Smooth muscle cell (in vitro differentiated cells): ENCODE measurements around the gene OBSCN. TPM values are rescaled to one million over a fixed set of nuclear protein-coding genes. Genes with fewer than 3 reads are reported as not detected.

ENCODE experiments used
- DNase-seq: peaks from one replicate; lab custom pipeline; 2025; ENCODE audit not compliant: unreplicated experiment; lab: John Stamatoyannopoulos, UW
- H2AFZ ChIP-seq: fragments of 200-600 bp; sonication (generic); 2 replicates; pipeline ENCODE4 v1.6.0; 2016; ENCODE audit warnings: antibody characterized with exemption, low read depth, mild to moderate bottlenecking
- H3F3A ChIP-seq: fragments of 200-600 bp; sonication (generic); 2 replicates; pipeline ENCODE4 v1.6.0; 2017; ENCODE audit warnings: antibody characterized with exemption, low read depth
- H3K27ac ChIP-seq: fragments of 200-600 bp; sonication (generic); 2 replicates; pipeline ENCODE4 v1.5.1; 2016; ENCODE audit warnings: low read depth, mild to moderate bottlenecking
- H3K27me3 ChIP-seq: fragments of 200-600 bp; sonication (generic); 2 replicates; pipeline ENCODE4 v1.6.1; 2016; ENCODE audit warnings: low read depth, mild to moderate bottlenecking
- H3K36me3 ChIP-seq: fragments of 200-600 bp; sonication (generic); 2 replicates; pipeline ENCODE4 v1.5.1; 2016; ENCODE audit warnings: low read depth
- H3K4me1 ChIP-seq: fragments of 200-600 bp; sonication (generic); 2 replicates; pipeline ENCODE4 v1.5.1; 2016; ENCODE audit warnings: low read depth
- H3K4me2 ChIP-seq: fragments of 200-600 bp; sonication (generic); 2 replicates; pipeline ENCODE4 v1.6.0; 2016; ENCODE audit warnings: mild to moderate bottlenecking
- H3K4me3 ChIP-seq: fragments of 200-600 bp; sonication (generic); 2 replicates; pipeline ENCODE4 v1.5.1; 2016; ENCODE audit warnings: mild to moderate bottlenecking
- H3K79me2 ChIP-seq: fragments of 200-600 bp; sonication (generic); 2 replicates; pipeline ENCODE4 v1.6.0; 2016; ENCODE audit warnings: low read depth, mild to moderate bottlenecking
- H3K9ac ChIP-seq: fragments of 200-600 bp; sonication (generic); 2 replicates; pipeline ENCODE4 v1.6.0; 2016; ENCODE audit warnings: low read depth
- H3K9me3 ChIP-seq: fragments of 200-600 bp; sonication (generic); replicated peaks from 2 replicates; pipeline ENCODE4 v1.5.1; 2016; ENCODE audit warnings: low read depth
- H4K20me1 ChIP-seq: fragments of 200-600 bp; sonication (generic); 2 replicates; pipeline ENCODE4 v1.6.0; 2016; ENCODE audit warnings: low read depth
- CTCF ChIP-seq: fragments of 200-600 bp; sonication (generic); IDR thresholded peaks from 2 replicates; pipeline ENCODE4 v1.5.1; 2017; ENCODE audit warnings: borderline replicate concordance, mild to moderate bottlenecking, antibody characterized with exemption; ENCODE audit not compliant: insufficient read depth, poor library complexity, severe bottlenecking
- WGBS: methylation state at CpG from one replicate; pipeline ENCODE4 v1.1.7; 2016; ENCODE audit warnings: low lambda C conversion rate; 5-methylcytosine and 5-hydroxymethylcytosine counted together
- polyA plus RNA-seq: library from polyadenylated mRNA; unstranded; fragments of >200 nt; fragmentation: Nextera tagmentation; extraction: Ambion mirVana; gene quantifications from 2 replicates; pipeline ENCODE4 v1.2.1, GENCODE V29; 2016
- total RNA-seq: library from RNA; depleted of rRNA; stranded (reverse); fragments of >200 nt; gene quantifications from 2 replicates; pipeline ENCODE4 v1.2.3, GENCODE V29; 2014

Gene OBSCN
- total and polyA plus RNA-seq, 2 experiments from 2014 or later = 3.8 to 10.6 TPM

DNA sequence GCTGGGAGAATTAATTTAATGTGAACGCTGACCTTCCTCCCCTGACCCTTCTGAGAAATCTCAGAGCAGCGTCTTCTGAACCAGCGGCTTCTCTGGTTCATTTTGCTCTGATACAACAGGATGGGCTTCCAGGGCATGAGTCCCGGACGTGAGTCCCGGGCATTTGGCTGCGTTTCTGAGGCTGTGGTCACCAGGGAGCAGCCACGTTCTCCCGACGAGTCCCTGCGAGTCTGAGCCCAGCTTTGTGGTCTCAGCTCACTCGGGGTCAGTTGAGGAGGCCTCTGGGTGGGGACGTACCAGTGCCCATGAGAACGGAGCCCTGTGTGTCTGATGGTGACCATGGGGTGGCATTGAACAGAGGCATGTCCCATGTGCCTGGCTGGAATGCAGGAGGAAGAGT, 17.7 kb upstream of the OBSCN start:
- H3K27ac ChIP-seq = no peak overlapping the region
- no peaks in the 10 kb centered on the region for H3K79me2 ChIP-seq
- DNase-seq = no peak
- no peaks in the 10 kb centered on the region for H3K4me1 ChIP-seq
- no peak overlapping the region for H3K9ac ChIP-seq
- WGBS = 85% methylated on average over 14 of the region's 14 CpGs
- no peak overlapping the region for H2AFZ ChIP-seq
- H3K27me3 ChIP-seq = no peaks in the 10 kb centered on the region
- H3K36me3 ChIP-seq = peaks cover 4% of the 10 kb centered on the region
- H4K20me1 ChIP-seq = no peaks in the 10 kb centered on the region
- H3K4me3 ChIP-seq = no peak overlapping the region
- H3F3A ChIP-seq = no peaks in the 10 kb centered on the region
- no peak for TF ChIP-seq CTCF
- H3K9me3 ChIP-seq = no peaks in the 10 kb centered on the region
- H3K4me2 ChIP-seq = no peak overlapping the region

- H4K20me1 ChIP-seq = no peaks in the 10 kb centered on the region
- WGBS = 92% methylated on average over 5 of the region's 5 CpGs
- no peak overlapping the region for H3K4me2 ChIP-seq
- H3F3A ChIP-seq = no peaks in the 10 kb centered on the region
- H3K9ac ChIP-seq = no peak overlapping the region
- DNase-seq = no peak
- peaks cover 4% of the 10 kb centered on the region for H3K36me3 ChIP-seq
- no peaks in the 10 kb centered on the region for H3K4me1 ChIP-seq
- no peak overlapping the region for H2AFZ ChIP-seq
- H3K4me3 ChIP-seq = no peak overlapping the region
- no peak overlapping the region for H3K27ac ChIP-seq
- H3K9me3 ChIP-seq = no peaks in the 10 kb centered on the region
- H3K79me2 ChIP-seq = no peaks in the 10 kb centered on the region
- no peaks in the 10 kb centered on the region for H3K27me3 ChIP-seq
- TF ChIP-seq CTCF = no peak
These were observed 17.1 kb upstream of the OBSCN start for GRCh38 chr1:228190778-228191177.

- H3F3A ChIP-seq = no peaks in the 10 kb centered on the region
- WGBS = 93% methylated on average over 3 of the region's 3 CpGs
- H4K20me1 ChIP-seq = no peaks in the 10 kb centered on the region
- no peak overlapping the region for H3K9ac ChIP-seq
- H3K4me2 ChIP-seq = no peak overlapping the region
- H3K4me3 ChIP-seq = no peak overlapping the region
- H2AFZ ChIP-seq = no peak overlapping the region
- no peaks in the 10 kb centered on the region for H3K9me3 ChIP-seq
- H3K27ac ChIP-seq = no peak overlapping the region
- no peaks in the 10 kb centered on the region for H3K79me2 ChIP-seq
- no peak for DNase-seq
- no peaks in the 10 kb centered on the region for H3K27me3 ChIP-seq
- no peaks in the 10 kb centered on the region for H3K4me1 ChIP-seq
- no peaks in the 10 kb centered on the region for H3K36me3 ChIP-seq
- TF ChIP-seq CTCF = no peak
These were observed 13.4 kb upstream of the OBSCN start for GRCh38 chr1:228194436-228194835.

GRCh38 chr1:228194921-228195812, 12.7 kb upstream of the OBSCN start:
- H3K27ac ChIP-seq = no peak overlapping the region
- no peak overlapping the region for H2AFZ ChIP-seq
- no peaks in the 10 kb centered on the region for H3K4me1 ChIP-seq
- no peaks in the 10 kb centered on the region for H3K9me3 ChIP-seq
- DNase-seq = no peak
- no peaks in the 10 kb centered on the region for H3F3A ChIP-seq
- no peak for TF ChIP-seq CTCF
- 90% methylated on average over 8 of the region's 8 CpGs for WGBS
- H4K20me1 ChIP-seq = no peaks in the 10 kb centered on the region
- no peaks in the 10 kb centered on the region for H3K79me2 ChIP-seq
- no peaks in the 10 kb centered on the region for H3K36me3 ChIP-seq
- H3K27me3 ChIP-seq = no peaks in the 10 kb centered on the region
- H3K4me2 ChIP-seq = no peak overlapping the region
- H3K9ac ChIP-seq = no peak overlapping the region
- H3K4me3 ChIP-seq = no peak overlapping the region
